A673 (cell line): Measurements from ENCODE around the gene CARMIL1.

Experiments
- EZH2 ChIP-seq: fragments of 200-600 bp; sonication (generic); IDR thresholded peaks from 2 replicates; pipeline ENCODE4 v1.6.1; 2017; ENCODE audit warnings: borderline replicate concordance, low read depth, mild to moderate bottlenecking, mixed read lengths, antibody characterized with exemption, low read length; ENCODE audit not compliant: poor library complexity, severe bottlenecking
- TF ChIP-seq, protein P1 (sequence below): fragments of 300-800, 200-600 bp; sonication (generic); conservative IDR thresholded peaks from 2 replicates; pipeline ENCODE4 v1.5.1; 2017; ENCODE audit warnings: low read depth, mild to moderate bottlenecking, antibody characterized with exemption, low read length, moderate library complexity, mixed read lengths

DNA sequence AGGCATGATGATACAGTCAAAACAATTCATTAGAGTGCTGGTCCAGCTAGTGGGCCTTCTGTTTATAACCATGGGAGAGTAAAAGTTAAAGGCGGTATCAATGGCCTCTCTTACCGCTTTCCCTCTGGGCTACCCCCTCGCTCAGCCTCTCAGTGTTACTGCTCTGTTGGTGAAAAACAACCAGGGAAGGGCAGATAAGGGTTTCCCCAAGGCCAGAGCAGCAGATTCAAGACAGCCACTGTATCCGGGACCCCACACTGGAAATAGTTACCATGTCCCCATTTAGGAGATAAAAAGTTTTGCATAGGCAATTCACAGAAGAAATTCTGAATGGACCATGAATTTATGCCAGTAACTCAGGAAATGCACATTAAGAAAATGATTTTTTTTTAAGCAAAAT is 386.3 kb downstream of the CARMIL1 start:
- TF ChIP-seq, protein P1, sequence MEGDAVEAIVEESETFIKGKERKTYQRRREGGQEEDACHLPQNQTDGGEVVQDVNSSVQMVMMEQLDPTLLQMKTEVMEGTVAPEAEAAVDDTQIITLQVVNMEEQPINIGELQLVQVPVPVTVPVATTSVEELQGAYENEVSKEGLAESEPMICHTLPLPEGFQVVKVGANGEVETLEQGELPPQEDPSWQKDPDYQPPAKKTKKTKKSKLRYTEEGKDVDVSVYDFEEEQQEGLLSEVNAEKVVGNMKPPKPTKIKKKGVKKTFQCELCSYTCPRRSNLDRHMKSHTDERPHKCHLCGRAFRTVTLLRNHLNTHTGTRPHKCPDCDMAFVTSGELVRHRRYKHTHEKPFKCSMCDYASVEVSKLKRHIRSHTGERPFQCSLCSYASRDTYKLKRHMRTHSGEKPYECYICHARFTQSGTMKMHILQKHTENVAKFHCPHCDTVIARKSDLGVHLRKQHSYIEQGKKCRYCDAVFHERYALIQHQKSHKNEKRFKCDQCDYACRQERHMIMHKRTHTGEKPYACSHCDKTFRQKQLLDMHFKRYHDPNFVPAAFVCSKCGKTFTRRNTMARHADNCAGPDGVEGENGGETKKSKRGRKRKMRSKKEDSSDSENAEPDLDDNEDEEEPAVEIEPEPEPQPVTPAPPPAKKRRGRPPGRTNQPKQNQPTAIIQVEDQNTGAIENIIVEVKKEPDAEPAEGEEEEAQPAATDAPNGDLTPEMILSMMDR: no peak
- no peak for TF ChIP-seq EZH2
